Measurements from ENCODE around the gene DCAF8L1. TPM values are rescaled to one million over a fixed set of nuclear protein-coding genes. Genes with fewer than 3 reads are reported as not detected.

The DCAF8L1 gene
- total and polyA plus RNA-seq, 2 of the 4 experiments (the other 2 are of a cell fraction) = not detected

DNA sequence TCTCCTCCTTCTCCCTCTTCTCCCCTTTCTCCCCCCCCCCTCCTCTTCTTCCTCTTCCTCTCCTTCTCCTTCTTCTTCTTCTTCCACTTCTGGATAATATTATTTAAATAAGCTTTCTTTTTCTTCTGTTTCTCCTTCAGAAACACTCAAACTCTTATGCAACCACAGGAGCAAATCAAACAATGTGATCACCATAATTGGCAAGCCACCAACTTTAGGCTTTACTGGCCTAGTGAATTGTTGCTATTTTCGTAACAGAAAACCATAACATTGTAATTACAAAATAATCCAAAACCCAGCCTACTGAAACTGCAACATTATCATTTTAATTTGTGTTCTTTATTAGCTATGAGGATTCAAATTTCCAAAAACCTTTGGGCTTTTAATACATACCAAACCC lies 14.3 kb downstream of the DCAF8L1 start:
- Histone ChIP-seq H3K9me3 (ENCODE audit: control insufficient read depth, insufficient read depth, low read length) (no peaks in the 10 kb centered on the region), H4K20me1 (ENCODE audit: insufficient read depth, low read length) (no peaks in the 10 kb centered on the region), H2AFZ (replicated peaks; ENCODE audit: low read length, poor library complexity) (no peak overlapping the region), H3K9ac (ENCODE audit: low read depth, low read length) (no peak overlapping the region), H3K79me1 (ENCODE audit: low read depth in 1 of 2, low read length in 2 of 2) (no peaks in the 10 kb centered on the region), H4K91ac (ENCODE audit: insufficient read depth, low read depth, low read length) (no peak overlapping the region), H3K56ac (ENCODE audit: extremely low read depth, insufficient read depth, low read length) (no peak overlapping the region), H4K5ac (ENCODE audit: low read depth, low read length) (no peak overlapping the region), H3K4ac (ENCODE audit: low read depth, low read length) (no peak overlapping the region), H2BK15ac (ENCODE audit: low read depth, low read length) (no peak overlapping the region), H3K9me1 (ENCODE audit: insufficient read depth, low read length) (no peaks in the 10 kb centered on the region), H3K14ac (replicated peaks; ENCODE audit: low read depth, low read length) (no peak overlapping the region), H3K36me3 (ENCODE audit: control insufficient read depth, insufficient read depth, low read length) (no peaks in the 10 kb centered on the region), H2AK5ac (ENCODE audit: low read depth, low read length) (no peak overlapping the region), H3K27me3 (ENCODE audit: control insufficient read depth, insufficient read depth, low read length) (no peaks in the 10 kb centered on the region), H2BK5ac (ENCODE audit: low read depth, low read length, poor library complexity, severe bottlenecking) (no peak overlapping the region), H3K4me2 (ENCODE audit: low read depth, low read length) (no peak overlapping the region), H2AK9ac (replicated peaks; ENCODE audit: low read depth, low read length, poor library complexity) (no peak overlapping the region), H3K23ac (ENCODE audit: low read depth, low read length) (no peak overlapping the region), H2BK20ac (ENCODE audit: low read depth, low read length) (no peak overlapping the region), H4K8ac (ENCODE audit: low read depth in 2 of 2, low read length in 2 of 2) (no peak overlapping the region), H2BK120ac (ENCODE audit: low read depth, low read length) (no peak overlapping the region), H3K4me3 (ENCODE audit: insufficient read depth, low read depth, low read length) (no peak overlapping the region), H3K4me1 (ENCODE audit: control insufficient read depth, insufficient read depth, low read length) (no peaks in the 10 kb centered on the region), H3K18ac (ENCODE audit: low read depth, low read length) (no peak overlapping the region), H3K27ac (ENCODE audit: insufficient read depth, low read length) (no peak overlapping the region; the same call in 1 of the 2 replicates)
- no peak for TF ChIP-seq SMC3 (IDR thresholded peaks at IDR 0.05; ENCODE audit: low read depth, low read length)
- no peak for TF ChIP-seq FOS (IDR thresholded peaks at IDR 0.05; ENCODE audit: low read depth, low read length)
- TF ChIP-seq CEBPB (IDR thresholded peaks at IDR 0.05; ENCODE audit: low read depth, low read length) = peak; percentile 24; the same call in 1 of the 2 replicates
- no peak for TF ChIP-seq RCOR1 (IDR thresholded peaks at IDR 0.05; ENCODE audit: insufficient replicate concordance, low read length)
- in situ Hi-C loops (cut with MboI; ENCODE audit: low sequenced_read_pairs) = no loop called here
- POLR2A ChIA-PET (ENCODE audit: unreplicated experiment) = no interaction called here
- DNase-seq = peak; percentile 60
- intact Hi-C loops (cut with micrococcal nuclease) = no loop called here
- no peak for ATAC-seq (ENCODE audit: low read depth)
- dilution Hi-C loops (cut with HindIII; ENCODE audit: low sequenced_read_pairs, unreplicated experiment) = no loop called here
- no TSS peak for BruUV-seq (replicated peaks)
- no CpG with 5 or more reads among the region's 1 CpG for WGBS, 2 experiments (ENCODE audit: extremely low coverage in 2 of 2, insufficient read length in 1 of 2)
- CTCF ChIA-PET = no interaction called here
